Right atrium auricular region (tissue), 2 donors: ENCODE measurements around the gene GLP2R. TPM values are rescaled to one million over a fixed set of nuclear protein-coding genes. Genes with fewer than 3 reads are reported as not detected.
A peak's percentile ranks its signal among the peaks of the same experiment; 100 is the strongest.

ENCODE experiments used
- DNase-seq: peaks from one replicate; pipeline ENCODE4 v3.0.0-alpha.2; 2019; ENCODE audit warnings: low spot score
- H3K27ac ChIP-seq, 2 donors: fragments of 200-600 bp; sonication (generic); 1 replicate in 1 of 2; 2 replicates in 1 of 2; pipeline ENCODE4 v1.5.1; 2016 to 2019
- H3K27me3 ChIP-seq, 2 donors: fragments of 200-600 bp; sonication (generic); one replicate each; pipeline versions ENCODE4 v1.5.1 to v1.6.0; 2017 to 2019
- H3K36me3 ChIP-seq: fragments of 200-600 bp; sonication (generic); one replicate; pipeline ENCODE4 v1.5.1; 2016
- H3K4me1 ChIP-seq, 2 donors: fragments of 200-600 bp; sonication (generic); one replicate each; pipeline versions ENCODE4 v1.5.1 to v1.6.0; 2017 to 2019
- H3K4me3 ChIP-seq, 2 donors: fragments of 200-600 bp; sonication (generic); 1 replicate in 1 of 2; 2 replicates in 1 of 2; pipeline ENCODE4 v1.5.1; 2017 to 2019; ENCODE audit warnings: mild to moderate bottlenecking in 1 of 2, moderate library complexity in 1 of 2
- H3K9me3 ChIP-seq, 2 donors: fragments of 200-600 bp; sonication (generic); one replicate each; pipeline ENCODE4 v1.5.1; 2019
- CTCF ChIP-seq, 2 donors: fragments of 200-600 bp; sonication (generic); IDR thresholded peaks; one replicate each; pipeline ENCODE4 v1.5.1; 2019; ENCODE audit warnings: antibody characterized with exemption in 2 of 2
- total RNA-seq, 2 donors: library from RNA; depleted of rRNA; stranded (reverse); fragments of >200 nt; gene quantifications; one replicate each; pipeline ENCODE4 v1.1.0, GENCODE V29; 2016

GLP2R gene
- total RNA-seq, 2 donors from 2014 or later = 1.0 to 1.7 TPM

GRCh38 chr17:9860851-9861250 lies 35.1 kb downstream of the GLP2R start:
- no peaks in the 10 kb centered on the region for H3K36me3 ChIP-seq
- H3K27me3 ChIP-seq = no peaks in the 10 kb centered on the region
- no peak for TF ChIP-seq CTCF (IDR thresholded peaks at IDR 0.05)
- H3K4me1 ChIP-seq = no peaks in the 10 kb centered on the region
- no peak overlapping the region for H3K27ac ChIP-seq
- peaks cover 0 to 6% of the 10 kb centered on the region in 2 donors for H3K9me3 ChIP-seq
- no peak overlapping the region for H3K4me3 ChIP-seq
- DNase-seq = no peak

GRCh38 chr17:9862220-9862619 lies 36.5 kb downstream of the GLP2R start:
- Histone ChIP-seq H3K27me3 (no peaks in the 10 kb centered on the region), H3K4me3 (no peak overlapping the region), H3K4me1 (no peaks in the 10 kb centered on the region), H3K36me3 (no peaks in the 10 kb centered on the region), H3K9me3 (peaks cover 0 to 6% of the 10 kb centered on the region in 2 donors), H3K27ac (no peak overlapping the region)
- DNase-seq = no peak
- TF ChIP-seq CTCF (IDR thresholded peaks at IDR 0.05) = no peak

GRCh38 chr17:9862949-9863348 lies 37.2 kb downstream of the GLP2R start:
- Histone ChIP-seq H3K27ac (no peak overlapping the region), H3K4me1 (no peaks in the 10 kb centered on the region), H3K27me3 (no peaks in the 10 kb centered on the region), H3K36me3 (no peaks in the 10 kb centered on the region), H3K9me3 (peaks cover 0 to 6% of the 10 kb centered on the region in 2 donors), H3K4me3 (no peak overlapping the region)
- TF ChIP-seq CTCF (IDR thresholded peaks at IDR 0.05) = no peak
- peak; percentile 16 for DNase-seq

GRCh38 chr17:9865586-9865985 lies 39.9 kb downstream of the GLP2R start:
- DNase-seq = no peak
- TF ChIP-seq CTCF (IDR thresholded peaks at IDR 0.05) = no peak
- Histone ChIP-seq H3K27ac (no peak overlapping the region), H3K9me3 (peaks cover 0 to 6% of the 10 kb centered on the region in 2 donors), H3K36me3 (no peaks in the 10 kb centered on the region), H3K4me3 (no peak overlapping the region), H3K27me3 (no peaks in the 10 kb centered on the region), H3K4me1 (no peaks in the 10 kb centered on the region)

GRCh38 chr17:9868552-9868951 lies 42.8 kb downstream of the GLP2R start:
- no peak for TF ChIP-seq CTCF (IDR thresholded peaks at IDR 0.05)
- Histone ChIP-seq H3K9me3 (no peaks in the 10 kb centered on the region), H3K4me3 (no peak overlapping the region), H3K4me1 (no peaks in the 10 kb centered on the region), H3K27me3 (no peaks in the 10 kb centered on the region), H3K27ac (no peak overlapping the region), H3K36me3 (no peaks in the 10 kb centered on the region)
- peak; percentile 5 for DNase-seq

GRCh38 chr17:9872852-9873251 lies 47.1 kb downstream of the GLP2R start:
- no peak overlapping the region for H3K27ac ChIP-seq
- peaks cover 0 to 6% of the 10 kb centered on the region in 2 donors for H3K4me1 ChIP-seq
- H3K4me3 ChIP-seq = no peak overlapping the region
- H3K9me3 ChIP-seq = no peaks in the 10 kb centered on the region
- no peak for TF ChIP-seq CTCF (IDR thresholded peaks at IDR 0.05)
- H3K36me3 ChIP-seq = no peaks in the 10 kb centered on the region
- no peaks in the 10 kb centered on the region for H3K27me3 ChIP-seq
- no peak for DNase-seq
